Fibroblast of skin of left biceps (primary cell): ENCODE measurements around the gene SH3BP5.

Experiments used
- DNase-seq, 2 experiments: peaks; one replicate each; pipeline ENCODE4 v3.0.0-alpha.2; 2013; ENCODE audit warnings: low read depth in 2 of 2

The SH3BP5 gene

DNA sequence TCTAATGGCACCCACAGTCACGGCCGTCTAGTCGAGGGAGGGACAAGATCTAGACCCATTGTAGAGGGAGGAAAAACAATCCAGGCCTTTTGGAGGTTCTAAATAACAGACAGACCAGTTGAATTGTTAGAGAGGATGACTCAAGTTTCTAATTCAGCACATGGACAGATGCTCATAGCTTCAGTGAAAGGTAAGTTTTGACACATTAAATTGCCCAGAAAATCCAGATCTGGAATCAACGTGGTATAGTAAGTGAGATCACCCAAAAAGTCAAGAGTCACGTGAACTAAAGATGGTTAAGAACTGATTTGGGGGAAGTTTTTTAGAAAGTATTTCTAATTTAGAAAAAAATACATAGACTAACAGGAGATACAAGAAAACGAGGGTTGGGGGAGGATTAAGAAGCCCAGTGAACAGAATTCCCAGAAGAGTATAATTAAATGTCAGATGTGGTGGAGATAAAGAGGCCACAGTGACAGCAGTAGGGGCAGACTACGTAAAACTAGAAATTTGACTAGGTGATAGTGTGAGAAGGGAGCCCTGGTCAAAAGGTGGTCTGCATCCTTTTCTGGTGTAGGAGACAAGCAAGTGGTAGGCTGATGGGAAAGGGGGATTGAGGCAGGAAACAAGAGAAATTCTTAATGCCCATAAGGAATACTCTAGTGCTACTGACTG is 79.2 kb downstream of the SH3BP5 start:
- DNase-seq, result no peak

GRCh38 chr3:15246186-15246585 is 86.2 kb downstream of the SH3BP5 start:
- no peak for DNase-seq

DNA sequence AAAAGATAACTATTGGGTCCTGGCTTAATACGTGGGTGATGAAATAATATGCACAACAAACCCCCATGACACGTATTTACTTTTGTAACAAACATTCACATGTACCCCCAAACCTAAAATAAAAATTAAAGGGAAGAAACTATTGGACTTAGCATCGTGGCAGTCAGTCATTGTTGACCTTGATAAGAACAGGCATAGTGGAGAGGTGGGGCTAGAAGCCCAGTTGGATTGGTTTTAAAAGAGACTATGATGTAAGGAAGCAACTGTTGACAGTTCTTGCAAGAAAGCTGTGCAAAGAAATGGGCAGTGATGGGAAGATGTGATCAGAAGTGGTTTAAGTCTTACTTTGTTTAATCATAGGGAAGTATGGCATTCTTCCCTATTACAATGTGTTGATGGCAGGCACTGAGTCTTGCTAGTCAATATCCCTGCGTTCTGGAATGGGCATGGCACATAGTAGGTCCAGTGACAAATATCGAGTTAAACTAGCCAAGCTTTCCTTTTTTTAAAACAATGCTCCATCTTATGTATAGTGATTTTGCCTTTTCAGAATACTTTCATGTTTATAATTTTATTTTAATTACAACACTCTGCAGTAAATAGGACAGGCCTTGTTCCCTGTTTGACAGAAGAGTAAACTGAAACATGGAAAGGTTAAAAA is 88.4 kb downstream of the SH3BP5 start:
- no peak for DNase-seq

GRCh38 chr3:15241341-15241740 is 91.0 kb downstream of the SH3BP5 start:
- DNase-seq, result no peak

- DNase-seq, result no peak
Observed at GRCh38 chr3:15229262-15229661, 103.1 kb downstream of the SH3BP5 start.

DNA sequence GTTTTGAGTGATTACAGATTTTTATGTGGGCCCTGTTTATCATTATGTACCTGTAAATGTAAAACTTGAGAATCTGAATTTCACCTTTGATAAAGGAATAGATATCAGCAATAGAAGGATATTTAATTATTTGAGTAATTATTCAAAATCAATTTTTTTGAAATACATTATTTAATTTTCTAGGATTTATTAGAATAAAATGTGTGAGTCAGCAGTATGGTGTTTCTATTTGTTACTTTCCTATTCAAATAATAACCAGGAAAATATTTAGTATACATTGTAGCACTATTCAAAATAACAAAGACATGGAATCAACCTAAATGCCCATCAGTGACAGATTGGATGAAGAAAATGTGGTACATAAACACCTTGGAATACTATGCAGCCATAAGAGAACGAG is 104.2 kb downstream of the SH3BP5 start:
- DNase-seq, result no peak

DNA sequence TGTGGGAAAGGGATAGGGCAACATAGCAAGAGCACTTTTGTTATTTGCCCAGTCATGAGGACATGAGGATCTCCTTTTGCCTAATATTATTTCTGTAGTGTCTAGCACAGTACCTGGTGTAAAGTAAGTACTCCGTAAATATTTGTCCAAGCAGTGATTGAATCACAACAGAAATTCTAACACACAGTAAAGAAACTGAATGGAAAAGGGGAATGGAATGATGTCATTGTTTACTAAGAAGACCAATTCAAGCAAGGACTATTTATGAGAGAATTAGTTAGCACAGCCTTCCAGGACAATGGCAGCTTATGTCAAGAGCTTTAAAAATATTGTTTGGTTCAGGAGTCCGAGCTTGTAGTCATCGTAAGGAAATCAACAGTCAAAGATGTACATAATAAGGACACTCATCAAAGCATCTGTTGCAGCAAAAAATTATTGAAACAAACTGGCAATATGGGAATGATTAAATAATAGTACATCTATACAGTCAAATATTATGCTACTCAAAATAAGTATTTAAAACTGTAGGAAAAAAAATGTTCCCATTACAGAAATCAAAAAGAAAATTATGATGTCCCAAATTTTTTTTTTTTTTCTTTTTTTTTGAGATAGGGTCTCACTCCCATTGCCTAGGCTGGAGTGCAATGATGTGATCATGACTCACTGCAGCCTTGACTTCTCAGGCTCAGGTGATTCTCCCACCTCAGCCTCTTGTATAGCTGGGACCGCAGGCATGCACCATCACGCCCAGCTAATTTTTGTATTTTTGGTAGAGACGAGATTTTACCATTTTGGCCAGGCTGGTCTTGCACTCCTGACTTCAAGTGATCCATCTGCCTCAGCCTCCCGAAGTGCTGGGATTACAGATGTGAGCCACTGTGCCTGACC is 108.5 kb downstream of the SH3BP5 start:
- DNase-seq, result no peak

GRCh38 chr3:15221574-15222217 is 110.7 kb downstream of the SH3BP5 start:
- no peak for DNase-seq

GRCh38 chr3:15220661-15221060 is 111.7 kb downstream of the SH3BP5 start:
- DNase-seq, result no peak

DNA sequence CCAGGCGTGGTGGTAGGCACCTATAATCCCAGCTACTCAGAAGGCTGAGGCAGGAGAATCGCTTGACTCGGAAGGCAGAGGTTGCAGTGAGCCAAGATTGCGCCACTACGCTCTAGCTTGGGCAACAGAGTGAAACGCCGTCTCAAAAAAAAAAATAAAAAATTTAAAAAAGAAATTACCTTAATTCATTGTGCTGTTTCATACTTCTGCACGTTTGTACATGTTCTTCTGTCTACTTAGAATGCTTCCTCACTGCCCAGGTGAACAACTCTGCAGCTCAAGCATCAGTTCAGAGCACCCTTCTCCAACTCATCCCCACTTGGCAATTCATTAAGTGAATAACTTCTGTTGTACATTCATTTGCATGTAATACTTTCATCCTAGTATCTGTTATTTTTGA is 112.3 kb downstream of the SH3BP5 start:
- no peak for DNase-seq

DNA sequence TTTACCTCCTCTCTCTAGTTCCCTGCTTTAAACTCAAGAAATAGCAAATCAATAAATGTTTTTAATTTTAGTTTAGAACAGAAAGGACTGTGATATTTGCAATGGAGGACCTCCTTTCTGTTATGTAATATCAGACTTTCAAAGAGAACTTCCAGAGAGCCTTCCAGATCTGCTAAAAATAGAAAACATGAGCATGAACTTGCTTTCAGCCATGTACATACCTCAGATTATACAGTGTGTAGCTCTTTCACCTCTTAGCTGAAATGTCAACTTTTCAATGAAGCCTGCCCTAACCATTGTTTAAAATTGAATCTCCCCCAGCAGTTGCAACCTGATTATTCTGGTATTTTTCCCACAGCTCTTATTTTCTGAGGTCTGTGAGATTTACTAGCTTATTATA is 113.7 kb downstream of the SH3BP5 start:
- no peak for DNase-seq

- DNase-seq, result no peak
Observed at GRCh38 chr3:15217841-15218267, 114.5 kb downstream of the SH3BP5 start.

- DNase-seq, result no peak
Observed at GRCh38 chr3:15217011-15217671, 115.2 kb downstream of the SH3BP5 start.

DNA sequence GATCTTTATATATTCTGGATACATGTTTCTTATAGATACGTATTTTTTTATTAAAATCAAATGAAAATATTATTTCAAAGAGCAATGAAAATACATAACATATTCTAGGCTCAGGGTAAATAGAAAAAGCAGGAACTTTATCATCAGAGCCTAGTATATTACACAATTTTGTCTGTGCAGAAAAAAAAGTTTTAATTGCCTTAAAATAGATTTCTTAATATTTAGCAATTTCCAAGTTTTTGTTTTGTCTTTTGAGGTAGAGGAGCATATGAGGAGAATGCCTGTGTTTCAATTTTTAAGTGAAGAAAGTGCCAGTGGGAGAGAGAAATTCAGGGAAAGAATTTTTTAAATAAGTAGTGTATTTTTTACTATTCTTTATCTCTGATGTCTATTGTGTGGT is 115.9 kb downstream of the SH3BP5 start:
- no peak for DNase-seq

DNA sequence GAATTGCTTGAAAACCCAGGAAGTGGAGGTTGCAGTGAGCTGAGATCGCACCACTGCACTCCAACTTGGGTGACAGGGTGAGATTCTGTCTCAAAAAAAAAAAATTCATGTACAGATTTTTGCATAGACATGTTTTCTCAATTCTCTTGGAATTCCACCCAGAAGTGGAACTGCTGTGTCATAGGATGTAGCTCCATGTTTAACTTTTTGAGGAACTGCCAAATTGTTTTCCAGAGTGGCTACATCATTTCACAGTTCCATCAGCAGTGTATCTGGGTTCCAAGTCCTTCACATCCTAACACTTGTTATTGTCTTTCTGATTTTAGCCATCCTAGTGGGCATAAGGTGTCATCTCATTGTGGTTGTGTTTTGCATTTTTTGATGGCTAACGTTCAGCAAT is 116.4 kb downstream of the SH3BP5 start:
- peak in 1 of 2 experiments; percentile 3 for DNase-seq

DNA sequence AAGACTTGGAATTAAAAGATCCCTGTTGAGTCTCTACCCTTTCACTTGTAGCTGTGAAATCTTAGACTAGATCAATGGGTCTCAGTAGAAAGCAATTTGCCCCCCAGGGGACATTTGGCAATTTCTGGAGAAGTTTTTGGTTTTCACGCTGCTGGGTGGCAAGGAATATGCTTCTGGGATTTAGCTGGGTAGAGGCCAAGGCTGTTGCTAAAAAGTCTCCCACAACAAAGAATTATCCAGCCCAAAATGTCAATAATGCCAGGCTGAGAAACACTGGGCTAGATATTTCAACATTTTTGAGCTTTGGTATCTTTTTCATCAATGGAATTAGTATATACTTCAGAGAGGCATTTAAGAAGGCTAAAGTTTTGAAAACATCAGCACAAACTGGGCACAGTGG is 117.6 kb downstream of the SH3BP5 start:
- DNase-seq, result no peak

DNA sequence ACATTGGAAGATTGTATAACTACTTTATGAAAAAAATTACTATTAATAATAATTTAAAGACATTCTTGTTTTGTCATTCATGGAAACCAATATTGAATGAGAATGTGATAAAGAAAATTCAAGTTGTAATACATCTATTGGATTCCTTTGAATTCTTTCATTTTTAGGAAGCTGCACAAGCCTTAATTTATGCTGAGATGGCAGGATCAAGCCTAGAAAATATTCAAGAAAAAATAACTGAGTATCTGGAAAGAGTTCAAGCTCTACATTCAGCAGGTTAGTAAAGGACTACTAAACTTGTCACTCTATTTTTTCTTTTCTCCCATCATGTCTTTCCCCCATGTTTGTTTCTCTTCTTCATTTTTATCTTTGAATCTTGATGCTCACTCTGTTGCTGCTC is 120.4 kb downstream of the SH3BP5 start:
- no peak for DNase-seq

DNA sequence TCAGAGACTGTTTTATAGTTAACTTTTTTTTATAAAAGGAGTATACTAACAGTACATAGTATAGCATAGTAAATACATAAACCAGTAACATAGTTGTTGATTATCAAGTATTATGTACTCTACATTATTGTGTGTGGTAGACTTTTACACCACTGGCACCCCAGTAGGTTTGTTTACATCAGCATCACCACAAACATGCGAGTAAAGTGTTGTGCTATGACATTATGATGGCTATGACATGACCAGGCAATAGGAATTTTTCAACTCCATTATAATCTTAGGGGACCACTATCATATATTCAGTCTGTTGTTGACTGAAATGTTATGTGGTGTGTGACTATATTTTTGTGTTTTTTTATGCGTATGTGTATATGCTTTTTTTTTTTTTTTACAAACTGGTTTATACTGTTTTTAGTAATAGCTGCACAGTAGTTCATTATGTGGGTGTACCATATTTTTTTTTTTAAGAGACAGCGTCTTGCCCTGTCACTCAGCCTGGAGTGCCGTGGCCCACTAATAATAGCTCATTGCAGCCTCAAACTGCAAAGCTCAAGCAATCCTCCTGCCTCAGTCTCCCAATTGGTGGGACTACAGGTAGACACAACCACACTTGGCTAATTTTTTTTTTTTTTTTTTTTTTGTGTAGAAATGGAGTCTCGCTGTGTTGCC is 124.4 kb downstream of the SH3BP5 start:
- DNase-seq, result no peak

GRCh38 chr3:15206662-15207576 is 125.5 kb downstream of the SH3BP5 start:
- no peak for DNase-seq
